Ascending aorta (tissue), 2 donors: Measurements from ENCODE around the gene CFAP54. TPM values are rescaled to one million over a fixed set of nuclear protein-coding genes. Genes with fewer than 3 reads are reported as not detected.
A peak's percentile ranks its signal among the peaks of the same experiment; 100 is the strongest.

ENCODE experiments used
- DNase-seq, 2 donors: peaks; one replicate each; pipeline ENCODE4 v3.0.0-alpha.2; 2019; ENCODE audit warnings: low spot score in 2 of 2
- H3K27ac ChIP-seq, 2 donors: fragments of 200-600 bp; sonication (generic); one replicate each; pipeline ENCODE4 v1.5.1; 2016 to 2017; ENCODE audit warnings: mild to moderate bottlenecking in 1 of 2
- H3K27me3 ChIP-seq: fragments of 200-600 bp; sonication (generic); one replicate; pipeline ENCODE4 v1.5.1; 2017
- H3K36me3 ChIP-seq, 2 donors: fragments of 200-600 bp; sonication (generic); one replicate each; pipeline ENCODE4 v1.5.1; 2016
- H3K4me1 ChIP-seq, 2 donors: fragments of 200-600 bp; sonication (generic); one replicate each; pipeline ENCODE4 v1.5.1; 2016 to 2017; ENCODE audit warnings: mild to moderate bottlenecking in 1 of 2
- H3K4me3 ChIP-seq, 2 donors: fragments of 200-600 bp; sonication (generic); one replicate each; pipeline ENCODE4 v1.5.1; 2016 to 2017; ENCODE audit warnings: mild to moderate bottlenecking in 1 of 2
- H3K9me3 ChIP-seq, 2 donors: fragments of 200-600 bp; sonication (generic); one replicate each; pipeline ENCODE4 v1.5.1; 2016
- intact Hi-C: fragments of 100-400 bp; cut with DNase I; formaldehyde crosslinking; loops from one replicate; pipeline ENCODE4 v1.15.1; 2023
- total RNA-seq: library from RNA; depleted of rRNA; stranded (reverse); fragments of >200 nt; gene quantifications from one replicate; pipeline ENCODE4 v1.1.0, GENCODE V29; 2016
- TF ChIP-seq, protein P1 (sequence below), 3 experiments: fragments of 200-600 bp in 2 of 3; fragments of 450-650 bp in 1 of 3; sonication (generic) in 2 of 3; IDR thresholded peaks; one replicate each; pipeline ENCODE4 v1.5.1; 2016 to 2019; ENCODE audit warnings: antibody characterized with exemption in 3 of 3, mild to moderate bottlenecking in 1 of 3, moderate library complexity in 1 of 3

The CFAP54 gene
- total RNA-seq, 1 donor from 2014 or later: not detected

DNA sequence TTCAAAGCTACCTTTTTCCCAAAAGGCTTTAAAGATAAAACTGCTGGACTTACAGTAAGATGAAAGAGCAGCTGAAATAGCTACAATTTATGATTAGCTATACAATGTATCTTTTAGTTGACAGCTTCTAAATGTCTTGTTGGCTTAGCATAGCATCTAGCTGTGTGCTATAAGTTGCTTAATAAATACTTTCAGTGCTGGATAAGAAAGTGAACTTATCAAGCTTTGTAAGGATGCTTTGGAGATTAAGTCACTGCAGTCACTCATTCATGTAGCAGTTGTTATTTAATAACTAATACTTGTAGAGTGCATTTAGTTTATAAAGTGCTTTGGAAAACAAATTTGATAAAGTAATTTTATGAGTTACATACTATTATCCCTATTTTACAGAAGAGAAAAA lies 14.6 kb downstream of the CFAP54 start:
- H3K4me3 ChIP-seq: no peak overlapping the region
- peaks cover 0 to 8% of the 10 kb centered on the region in 2 donors for H3K4me1 ChIP-seq
- no peaks in the 10 kb centered on the region for H3K36me3 ChIP-seq
- no peaks in the 10 kb centered on the region for H3K9me3 ChIP-seq
- no peak for DNase-seq
- H3K27me3 ChIP-seq: no peaks in the 10 kb centered on the region
- intact Hi-C loops: no loop called here
- no peak overlapping the region for H3K27ac ChIP-seq
- TF ChIP-seq, protein P1, sequence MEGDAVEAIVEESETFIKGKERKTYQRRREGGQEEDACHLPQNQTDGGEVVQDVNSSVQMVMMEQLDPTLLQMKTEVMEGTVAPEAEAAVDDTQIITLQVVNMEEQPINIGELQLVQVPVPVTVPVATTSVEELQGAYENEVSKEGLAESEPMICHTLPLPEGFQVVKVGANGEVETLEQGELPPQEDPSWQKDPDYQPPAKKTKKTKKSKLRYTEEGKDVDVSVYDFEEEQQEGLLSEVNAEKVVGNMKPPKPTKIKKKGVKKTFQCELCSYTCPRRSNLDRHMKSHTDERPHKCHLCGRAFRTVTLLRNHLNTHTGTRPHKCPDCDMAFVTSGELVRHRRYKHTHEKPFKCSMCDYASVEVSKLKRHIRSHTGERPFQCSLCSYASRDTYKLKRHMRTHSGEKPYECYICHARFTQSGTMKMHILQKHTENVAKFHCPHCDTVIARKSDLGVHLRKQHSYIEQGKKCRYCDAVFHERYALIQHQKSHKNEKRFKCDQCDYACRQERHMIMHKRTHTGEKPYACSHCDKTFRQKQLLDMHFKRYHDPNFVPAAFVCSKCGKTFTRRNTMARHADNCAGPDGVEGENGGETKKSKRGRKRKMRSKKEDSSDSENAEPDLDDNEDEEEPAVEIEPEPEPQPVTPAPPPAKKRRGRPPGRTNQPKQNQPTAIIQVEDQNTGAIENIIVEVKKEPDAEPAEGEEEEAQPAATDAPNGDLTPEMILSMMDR (IDR thresholded peaks at IDR 0.05): no peak

DNA sequence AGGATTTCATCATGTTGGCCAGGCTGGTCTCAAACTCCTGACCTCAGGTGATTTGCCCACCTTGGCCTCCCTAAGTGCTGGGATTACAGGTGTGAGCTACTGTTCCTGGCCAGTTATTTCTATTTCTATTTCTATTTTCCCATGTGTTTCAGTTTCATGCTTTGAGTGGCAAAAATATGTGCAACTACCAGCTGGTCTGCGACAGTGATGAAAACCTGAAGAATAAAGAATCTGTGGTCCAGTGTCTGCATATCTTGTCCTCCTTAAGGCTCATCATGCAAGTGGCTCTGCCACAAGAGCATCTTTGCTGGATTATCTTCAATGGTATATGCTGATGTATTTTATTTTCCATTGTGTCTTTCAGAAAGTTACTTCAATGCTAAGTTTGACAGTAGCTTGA lies 17.4 kb downstream of the CFAP54 start:
- intact Hi-C loops: no loop called here

DNA sequence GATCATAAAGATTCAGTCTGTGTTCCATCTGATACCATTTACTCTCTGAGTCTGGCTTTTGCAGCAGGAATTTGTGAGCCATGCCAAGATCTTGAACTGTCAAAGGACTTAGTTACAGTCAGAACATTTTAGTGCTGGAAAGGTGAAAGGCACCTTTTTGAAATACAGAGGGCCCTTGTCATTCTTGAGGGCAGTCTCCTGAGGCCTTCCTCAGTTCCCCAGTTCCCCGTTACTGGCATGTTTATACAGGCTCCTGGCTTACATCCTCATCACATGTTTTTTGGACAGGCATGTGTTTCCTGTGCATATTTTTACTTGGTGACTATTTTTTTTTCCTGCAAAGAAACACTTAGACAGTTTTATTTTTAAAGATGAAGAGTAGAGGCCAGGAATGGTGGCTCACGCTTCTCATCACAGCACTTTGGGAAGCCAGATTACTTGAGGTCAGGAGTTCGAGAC lies 21.0 kb downstream of the CFAP54 start:
- H3K9me3 ChIP-seq: no peaks in the 10 kb centered on the region
- intact Hi-C loops: loop anchor here (5.0 kb wide), 1 partner anchor 108 kb away; the partner anchor contains the start of gene CDK17
- DNase-seq: no peak
- no peak overlapping the region for H3K4me3 ChIP-seq
- TF ChIP-seq, protein P1 (IDR thresholded peaks at IDR 0.05): no peak
- no peaks in the 10 kb centered on the region for H3K36me3 ChIP-seq
- no peaks in the 10 kb centered on the region for H3K27me3 ChIP-seq
- peak overlapping the region; percentile 63 to 66 for H3K27ac ChIP-seq
- no peaks in the 10 kb centered on the region for H3K4me1 ChIP-seq

More for the DNA sequence above, 17.4 kb downstream of the CFAP54 start:
- TF ChIP-seq, protein P1 (IDR thresholded peaks at IDR 0.05): no peak
- Histone ChIP-seq H3K27ac (no peak overlapping the region), H3K9me3 (no peaks in the 10 kb centered on the region), H3K36me3 (no peaks in the 10 kb centered on the region), H3K27me3 (no peaks in the 10 kb centered on the region), H3K4me3 (no peak overlapping the region), H3K4me1 (peaks cover 0 to 2% of the 10 kb centered on the region in 2 donors)
- DNase-seq: no peak

DNA sequence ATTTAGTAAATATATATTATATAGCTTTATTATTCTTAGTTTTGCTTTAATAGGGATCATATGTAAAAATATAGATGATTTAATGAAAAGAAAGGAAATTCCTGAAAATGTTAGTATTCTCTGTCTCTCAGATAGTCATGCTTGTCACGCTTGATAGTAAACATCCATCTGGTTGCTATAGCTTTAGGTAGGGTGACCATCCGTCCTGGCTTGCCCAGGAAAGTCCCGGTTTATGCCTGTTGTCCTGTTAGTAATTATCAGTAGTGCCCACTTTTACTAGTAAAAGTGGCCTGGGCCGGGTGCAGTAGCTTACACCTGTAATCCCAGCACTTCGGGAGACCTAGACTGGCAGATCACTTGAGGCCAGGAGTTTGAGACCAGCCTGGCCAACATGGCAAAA lies 23.8 kb downstream of the CFAP54 start:
- DNase-seq: no peak
- Histone ChIP-seq H3K9me3 (no peaks in the 10 kb centered on the region), H3K36me3 (no peaks in the 10 kb centered on the region), H3K4me3 (no peak overlapping the region), H3K4me1 (no peaks in the 10 kb centered on the region), H3K27me3 (no peaks in the 10 kb centered on the region), H3K27ac (no peak overlapping the region)
- intact Hi-C loops: loop anchor here (5.0 kb wide), 1 partner anchor 111 kb away; the partner anchor contains the start of gene CDK17
- TF ChIP-seq, protein P1 (IDR thresholded peaks at IDR 0.05): no peak

DNA sequence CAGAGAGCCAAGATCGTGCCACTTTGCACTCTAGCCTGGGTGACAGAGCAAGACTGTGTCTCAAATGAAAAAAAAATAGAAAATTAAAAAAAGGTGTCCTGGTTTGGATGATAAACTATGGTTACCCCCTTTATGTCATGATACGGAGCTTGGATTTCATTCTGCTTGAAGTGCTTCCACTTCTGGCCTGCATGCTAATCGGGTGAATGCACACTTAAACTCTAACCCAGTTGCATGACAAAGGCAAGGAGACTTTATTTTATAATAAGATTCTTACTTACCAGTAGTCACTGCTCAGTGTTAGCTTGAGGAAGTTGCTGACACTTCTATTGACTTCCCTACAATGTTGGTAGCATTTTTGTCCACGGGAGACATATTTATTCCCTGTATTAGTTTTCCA lies 24.3 kb downstream of the CFAP54 start:
- no peak for DNase-seq
- H3K4me3 ChIP-seq: no peak overlapping the region
- intact Hi-C loops: loop anchor here (5.0 kb wide), 1 partner anchor 111 kb away; the partner anchor contains the start of gene CDK17
- H3K4me1 ChIP-seq: no peaks in the 10 kb centered on the region
- no peak overlapping the region for H3K27ac ChIP-seq
- no peaks in the 10 kb centered on the region for H3K36me3 ChIP-seq
- no peaks in the 10 kb centered on the region for H3K9me3 ChIP-seq
- H3K27me3 ChIP-seq: no peaks in the 10 kb centered on the region
- TF ChIP-seq, protein P1 (IDR thresholded peaks at IDR 0.05): no peak

DNA sequence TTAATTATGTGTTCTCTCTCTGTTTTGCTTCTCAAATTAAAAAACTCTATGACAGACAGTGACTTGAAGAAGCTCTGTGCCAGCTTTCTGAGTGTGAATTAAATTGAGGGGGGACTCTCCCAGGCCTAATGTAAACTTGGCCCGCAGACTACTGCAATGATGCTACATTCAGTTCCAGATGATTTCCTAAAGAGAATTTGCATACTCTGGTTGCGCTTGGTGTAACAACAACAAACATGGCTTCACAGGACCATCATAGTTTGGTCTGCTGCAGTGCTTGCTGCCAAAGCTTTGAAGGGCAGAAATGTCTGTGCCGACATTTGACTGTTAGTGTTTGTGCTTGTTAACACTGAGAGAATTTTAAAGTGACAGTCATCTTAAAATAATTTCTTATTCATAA lies 25.0 kb downstream of the CFAP54 start:
- Histone ChIP-seq H3K4me1 (no peaks in the 10 kb centered on the region), H3K27ac (no peak overlapping the region), H3K4me3 (no peak overlapping the region), H3K36me3 (no peaks in the 10 kb centered on the region), H3K27me3 (no peaks in the 10 kb centered on the region), H3K9me3 (no peaks in the 10 kb centered on the region)
- intact Hi-C loops: loop anchor here (5.0 kb wide), 1 partner anchor 112 kb away; the partner anchor contains the start of gene CDK17
- TF ChIP-seq, protein P1 (IDR thresholded peaks at IDR 0.05): no peak
- DNase-seq: no peak
